Measurements from ENCODE around the gene ZFPM1.

GRCh38 chr16:88497561-88498462 is 44.7 kb downstream of the ZFPM1 start:
- TF ChIP-seq, protein P1, sequence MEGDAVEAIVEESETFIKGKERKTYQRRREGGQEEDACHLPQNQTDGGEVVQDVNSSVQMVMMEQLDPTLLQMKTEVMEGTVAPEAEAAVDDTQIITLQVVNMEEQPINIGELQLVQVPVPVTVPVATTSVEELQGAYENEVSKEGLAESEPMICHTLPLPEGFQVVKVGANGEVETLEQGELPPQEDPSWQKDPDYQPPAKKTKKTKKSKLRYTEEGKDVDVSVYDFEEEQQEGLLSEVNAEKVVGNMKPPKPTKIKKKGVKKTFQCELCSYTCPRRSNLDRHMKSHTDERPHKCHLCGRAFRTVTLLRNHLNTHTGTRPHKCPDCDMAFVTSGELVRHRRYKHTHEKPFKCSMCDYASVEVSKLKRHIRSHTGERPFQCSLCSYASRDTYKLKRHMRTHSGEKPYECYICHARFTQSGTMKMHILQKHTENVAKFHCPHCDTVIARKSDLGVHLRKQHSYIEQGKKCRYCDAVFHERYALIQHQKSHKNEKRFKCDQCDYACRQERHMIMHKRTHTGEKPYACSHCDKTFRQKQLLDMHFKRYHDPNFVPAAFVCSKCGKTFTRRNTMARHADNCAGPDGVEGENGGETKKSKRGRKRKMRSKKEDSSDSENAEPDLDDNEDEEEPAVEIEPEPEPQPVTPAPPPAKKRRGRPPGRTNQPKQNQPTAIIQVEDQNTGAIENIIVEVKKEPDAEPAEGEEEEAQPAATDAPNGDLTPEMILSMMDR (IDR thresholded peaks at IDR 0.05; ENCODE audit: insufficient read depth, low read length, poor library complexity, severe bottlenecking): no peak
- TF ChIP-seq EZH2phosphoT487 (conservative IDR thresholded peaks at IDR 0.05; ENCODE audit: low read length): no peak

Data from SU-DHL-6 (cell line).